SK-N-MC (cell line): Measurements from ENCODE around the gene AKTIP.
"Not testable (repeated sequence)": the region's sequence is repeated elsewhere in the genome, so short reads cannot be mapped to it uniquely, and the experiment has no call there.

Source experiments
- DNase-seq: peaks from one replicate; pipeline ENCODE4 v3.0.0-alpha.2; 2011; ENCODE audit warnings: low read depth, low spot score
- H3K27ac ChIP-seq: fragments of 200-600 bp; sonication (generic); 2 replicates; pipeline ENCODE4 v1.5.1; 2016; ENCODE audit warnings: mixed run types
- H3K36me3 ChIP-seq: fragments of 200-600 bp; sonication (generic); 2 replicates; pipeline ENCODE4 v1.6.1; 2017; ENCODE audit warnings: antibody characterized with exemption, low read length, mixed read lengths; ENCODE audit not compliant: insufficient read depth
- H3K4me3 ChIP-seq: fragments of 200-600 bp; sonication (generic); 2 replicates; pipeline ENCODE4 v1.5.1; 2016
- H3K9ac ChIP-seq: fragments of 200-600 bp; sonication (generic); 2 replicates; pipeline ENCODE4 v1.8.0; 2017; ENCODE audit warnings: mixed run types, mixed read lengths; ENCODE audit not compliant: insufficient read length
- H3K9me3 ChIP-seq: fragments of 200-600 bp; sonication (generic); 2 replicates; pipeline ENCODE4 v1.6.1; 2017; ENCODE audit warnings: low read depth, mild to moderate bottlenecking, antibody characterized with exemption, low read length, moderate library complexity, mixed read lengths
- EZH2 ChIP-seq: fragments of 200-600 bp; sonication (generic); IDR thresholded peaks from one replicate; pipeline ENCODE4 v1.6.1; 2017; ENCODE audit warnings: antibody characterized with exemption
- FOXP2 ChIP-seq: optimal IDR thresholded peaks from 2 replicates; pipeline ENCODE3; 2011; ENCODE audit warnings: mild to moderate bottlenecking, moderate library complexity; ENCODE audit not compliant: insufficient read depth; ENCODE audit errors: extremely low read length, control extremely low read depth
- POLR2AphosphoS5 ChIP-seq: IDR thresholded peaks from 2 replicates; pipeline ENCODE4 v1.6.1; 2012; ENCODE audit warnings: mild to moderate bottlenecking, low read depth, low read length, borderline replicate concordance

Gene AKTIP

DNA sequence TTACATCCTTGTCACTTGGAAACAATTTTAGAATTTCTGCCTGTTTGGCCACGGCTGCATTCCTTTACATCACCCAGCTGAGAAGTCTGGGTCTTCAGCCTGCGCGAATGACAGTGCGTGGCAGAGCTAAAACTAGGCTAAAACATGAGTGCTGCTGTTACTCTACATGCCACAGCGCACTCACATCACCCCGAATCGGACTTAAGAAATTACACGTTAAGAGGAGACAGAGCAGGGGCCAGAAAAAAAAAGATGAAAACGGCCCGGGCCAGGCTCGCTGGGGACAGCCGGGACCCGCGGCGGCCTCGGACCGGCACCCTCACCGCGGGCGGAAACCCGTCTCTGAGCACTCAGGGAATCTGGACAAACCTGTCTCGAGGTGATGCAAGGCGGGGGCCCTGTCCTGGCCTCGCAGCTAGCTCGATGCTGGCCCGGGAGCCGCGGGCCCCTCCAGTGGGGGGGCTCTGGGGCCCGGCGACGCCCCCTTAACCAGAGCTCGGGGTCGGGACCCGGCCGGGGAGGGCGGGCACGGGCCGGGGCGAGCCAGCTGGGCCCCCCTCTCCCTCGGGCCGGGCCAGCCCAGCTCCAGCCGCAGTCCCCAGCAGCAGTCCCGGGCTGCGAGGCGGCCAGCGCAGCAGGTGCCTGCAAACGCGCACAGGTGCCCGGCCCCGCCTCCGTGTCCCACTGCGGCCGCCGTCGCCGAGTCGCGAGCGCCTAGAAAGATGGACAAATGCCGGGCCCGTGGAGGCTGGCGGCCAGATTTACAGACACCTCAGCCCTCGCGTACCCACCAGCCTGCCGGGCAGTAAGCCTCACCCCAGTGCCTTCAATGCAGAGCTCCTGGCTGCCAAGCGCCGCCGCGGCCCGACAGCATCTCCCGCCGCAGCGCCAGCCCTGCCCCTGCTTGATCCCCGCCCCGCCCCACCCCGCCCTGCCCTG, at the start of gene AKTIP:
TSS of gene AKTIP (minus strand) at position 879 of the 939 bp plus-strand sequence. CDS start 2,950 bp downstream, outside the sequence.
- Histone ChIP-seq H3K36me3 (no peaks in the 10 kb centered on the region), H3K9ac (peak within 1 kb of the TSS; percentile 69), H3K27ac (no peak within 1 kb of the TSS), H3K9me3 (no peaks in the 10 kb centered on the region), H3K4me3 (peak within 1 kb of the TSS; percentile 84)
- no peak for TF ChIP-seq EZH2
- no peak for TF ChIP-seq FOXP2
- TF ChIP-seq POLR2AphosphoS5 = no peak
- DNase-seq = no peak

GRCh38 chr16:53549970-53550690, 47.1 kb upstream of the AKTIP start:
- peak; percentile 65 for DNase-seq
- Histone ChIP-seq H3K27ac (peak overlapping the region; percentile 82), H3K36me3 (no peaks in the 10 kb centered on the region), H3K4me3 (peak overlapping the region; percentile 58), H3K9ac (peak overlapping the region; percentile 41), H3K9me3 (no peaks in the 10 kb centered on the region)
- TF ChIP-seq EZH2 (no peak), FOXP2 (peak; percentile 58)

GRCh38 chr16:53546988-53547391, 44.0 kb upstream of the AKTIP start:
- H3K4me3 ChIP-seq = no peak overlapping the region
- no peak for TF ChIP-seq EZH2
- no peak for TF ChIP-seq FOXP2
- no peak for TF ChIP-seq POLR2AphosphoS5
- H3K36me3 ChIP-seq = no peaks in the 10 kb centered on the region
- no peak for DNase-seq
- H3K9ac ChIP-seq = no peak overlapping the region
- H3K27ac ChIP-seq = no peak overlapping the region
- no peaks in the 10 kb centered on the region for H3K9me3 ChIP-seq

GRCh38 chr16:53545433-53545832, 42.4 kb upstream of the AKTIP start:
- TF ChIP-seq FOXP2 (no peak), EZH2 (no peak), POLR2AphosphoS5 (no peak)
- Histone ChIP-seq H3K9ac (no peak overlapping the region), H3K27ac (no peak overlapping the region), H3K4me3 (no peak overlapping the region), H3K9me3 (no peaks in the 10 kb centered on the region), H3K36me3 (no peaks in the 10 kb centered on the region)
- DNase-seq = no peak

DNA sequence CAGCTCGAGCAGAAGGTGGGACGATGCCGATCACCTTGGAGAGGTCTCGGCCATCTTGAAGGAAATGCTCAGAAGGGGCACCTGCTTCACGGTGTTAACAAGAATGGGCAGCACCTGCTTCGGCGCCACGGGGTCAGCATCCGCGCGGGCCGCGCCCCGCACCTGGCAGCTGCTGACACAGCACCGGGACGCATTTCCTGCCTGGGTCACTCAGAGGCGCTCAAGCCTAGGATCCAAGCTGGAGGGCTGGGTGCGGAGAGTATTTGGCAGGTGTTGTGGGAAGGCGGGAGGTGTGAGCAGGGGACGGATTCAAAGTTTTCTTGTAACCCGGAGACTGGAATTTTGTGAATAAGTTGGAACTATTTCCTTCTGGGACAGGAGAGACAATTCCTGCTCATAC, 39.3 kb upstream of the AKTIP start:
- no peak for DNase-seq

DNA sequence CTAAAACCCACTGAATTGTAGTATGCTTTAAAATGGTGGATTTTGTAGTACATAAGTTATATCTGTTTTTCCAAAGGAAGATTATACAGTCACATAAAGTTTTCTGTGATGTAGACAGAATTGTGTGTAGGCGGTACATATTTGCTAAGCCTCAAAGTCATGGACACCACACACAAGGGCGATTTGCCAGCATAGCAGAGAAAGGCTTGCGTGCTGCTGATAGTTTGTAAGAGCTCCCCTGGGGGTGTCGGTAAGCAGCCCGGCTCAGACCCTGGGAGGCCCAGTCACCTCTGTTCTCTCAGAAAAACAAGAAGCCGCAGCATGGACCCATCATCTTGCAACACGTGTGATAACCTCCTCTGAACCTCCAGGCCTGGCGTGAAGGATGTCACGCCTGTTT, 38.3 kb upstream of the AKTIP start:
- Histone ChIP-seq H3K4me3 (no peak overlapping the region), H3K27ac (no peak overlapping the region), H3K36me3 (no peaks in the 10 kb centered on the region), H3K9me3 (no peaks in the 10 kb centered on the region), H3K9ac (no peak overlapping the region)
- TF ChIP-seq POLR2AphosphoS5 = no peak
- TF ChIP-seq EZH2 = no peak
- TF ChIP-seq FOXP2 = no peak
- no peak for DNase-seq

More for the DNA sequence above, 39.3 kb upstream of the AKTIP start:
- no peak overlapping the region for H3K27ac ChIP-seq
- no peak overlapping the region for H3K4me3 ChIP-seq
- no peaks in the 10 kb centered on the region for H3K9me3 ChIP-seq
- TF ChIP-seq FOXP2 (no peak), EZH2 (no peak), POLR2AphosphoS5 (no peak)
- no peak overlapping the region for H3K9ac ChIP-seq
- H3K36me3 ChIP-seq = no peaks in the 10 kb centered on the region

- H3K9ac ChIP-seq, H3K36me3 ChIP-seq, H3K9me3 ChIP-seq, H3K27ac ChIP-seq, H3K4me3 ChIP-seq, DNase-seq: not testable (repeated sequence)
Observed at GRCh38 chr16:53539759-53540718, 37.0 kb upstream of the AKTIP start.

DNA sequence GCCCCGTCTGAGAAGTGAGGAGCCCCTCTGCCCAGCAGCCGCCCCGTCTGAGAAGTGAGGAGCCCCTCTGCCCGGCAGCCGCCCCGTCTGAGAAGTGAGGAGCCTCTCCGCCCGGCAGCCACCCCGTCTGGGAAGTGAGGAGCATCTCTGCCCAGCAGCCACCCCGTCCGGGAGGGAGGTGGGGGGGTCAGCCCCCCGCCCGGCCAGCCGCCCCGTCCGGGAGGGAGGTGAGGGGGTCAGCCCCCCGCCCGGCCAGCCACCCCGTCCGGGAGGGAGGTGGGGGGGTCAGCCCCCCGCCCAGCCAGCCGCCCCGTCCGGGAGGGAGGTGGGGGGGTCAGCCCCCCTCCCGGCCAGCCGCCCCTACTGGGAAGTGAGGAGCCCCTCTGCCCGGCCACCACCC, 36.3 kb upstream of the AKTIP start:
- not testable (repeated sequence) for H3K9me3 ChIP-seq, H3K27ac ChIP-seq, DNase-seq, H3K36me3 ChIP-seq, H3K9ac ChIP-seq, H3K4me3 ChIP-seq
